NCI-H524 (cell line): Measurements from ENCODE around the gene METTL15.
A peak's percentile ranks its signal among the peaks of the same experiment; 100 is the strongest.
"Not testable (repeated sequence)": the region's sequence is repeated elsewhere in the genome, so short reads cannot be mapped to it uniquely, and the experiment has no call there.

Source experiments
- DNase-seq, 2 experiments: peaks; one replicate each; lab custom pipeline; 2025; lab: John Stamatoyannopoulos, UW

Gene METTL15

DNA sequence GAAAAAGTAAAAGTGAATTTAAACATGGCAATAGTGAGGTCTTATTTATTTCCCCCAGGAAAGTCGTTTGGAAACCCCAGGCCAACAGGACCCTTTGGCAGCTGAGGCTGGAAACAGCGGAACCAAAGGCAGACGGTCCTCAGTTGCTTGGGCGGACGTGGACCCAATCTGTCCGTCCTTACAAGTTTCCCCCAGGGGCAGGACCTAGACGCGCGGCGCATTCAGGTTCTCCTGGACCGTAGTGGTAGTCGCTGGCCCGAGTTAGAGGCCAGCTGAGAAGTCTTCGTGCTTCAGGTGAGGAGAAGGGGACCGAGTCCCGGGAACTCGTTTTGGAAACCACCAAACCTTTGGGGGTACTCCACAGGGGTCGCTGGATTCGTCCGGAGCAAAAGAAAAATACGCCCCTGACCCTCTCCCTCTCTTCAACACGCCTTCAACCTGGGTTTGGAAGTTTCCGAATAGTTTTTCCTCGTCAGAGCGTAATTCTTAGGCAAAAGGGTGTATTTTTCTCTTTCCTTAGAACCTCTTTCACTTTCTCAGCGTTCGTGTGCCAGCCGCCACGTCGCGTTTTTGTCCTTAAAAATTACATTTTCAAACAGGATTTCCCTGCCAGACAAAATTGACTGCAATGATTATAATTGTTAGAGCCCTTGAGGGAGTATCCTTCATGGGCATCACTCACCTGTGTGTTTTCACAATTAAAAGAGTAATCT lies 2.1 kb downstream of the METTL15 start:
- DNase-seq = peak; percentile 29 to 76

DNA sequence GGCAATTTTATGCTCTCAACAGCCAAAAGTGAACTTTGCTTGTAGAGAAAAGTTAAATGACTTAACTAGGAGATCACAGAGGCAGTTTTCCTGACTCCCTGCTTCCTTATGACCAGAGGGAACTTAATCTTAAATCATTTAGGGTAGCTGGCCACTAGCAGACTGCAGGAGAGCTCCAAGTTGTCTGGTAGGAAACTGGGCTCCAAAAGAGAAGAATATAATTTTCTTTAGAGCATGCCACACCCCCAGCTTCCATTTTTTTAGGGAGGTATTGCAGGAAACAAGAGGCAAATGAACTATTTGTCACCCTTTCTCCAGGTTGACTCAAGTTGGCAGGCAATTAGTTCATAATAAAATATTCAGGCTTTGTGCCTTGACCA lies 2.6 kb downstream of the METTL15 start:
- DNase-seq = no peak

DNA sequence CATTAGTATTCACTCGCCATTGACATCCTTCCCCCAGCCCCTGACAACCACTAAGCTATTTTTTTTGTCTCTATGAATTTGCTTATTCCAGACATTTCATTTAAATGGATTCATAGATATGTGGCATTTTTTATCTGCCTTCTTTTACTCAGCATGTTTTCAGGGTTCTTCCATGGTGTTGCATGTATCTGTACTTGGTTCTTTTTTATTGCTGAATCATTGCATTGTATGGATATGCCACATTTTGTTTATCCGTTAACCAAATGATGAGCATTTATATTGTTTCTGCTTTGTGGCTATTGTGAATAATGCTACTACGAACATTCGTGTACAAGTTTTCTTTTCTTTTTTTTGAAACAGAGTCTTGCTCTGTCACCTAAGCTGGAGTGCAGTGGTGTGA lies 5.9 kb downstream of the METTL15 start:
- DNase-seq = no peak

- no peak for DNase-seq
These were observed 6.5 kb downstream of the METTL15 start for GRCh38 chr11:28114731-28115130.

DNA sequence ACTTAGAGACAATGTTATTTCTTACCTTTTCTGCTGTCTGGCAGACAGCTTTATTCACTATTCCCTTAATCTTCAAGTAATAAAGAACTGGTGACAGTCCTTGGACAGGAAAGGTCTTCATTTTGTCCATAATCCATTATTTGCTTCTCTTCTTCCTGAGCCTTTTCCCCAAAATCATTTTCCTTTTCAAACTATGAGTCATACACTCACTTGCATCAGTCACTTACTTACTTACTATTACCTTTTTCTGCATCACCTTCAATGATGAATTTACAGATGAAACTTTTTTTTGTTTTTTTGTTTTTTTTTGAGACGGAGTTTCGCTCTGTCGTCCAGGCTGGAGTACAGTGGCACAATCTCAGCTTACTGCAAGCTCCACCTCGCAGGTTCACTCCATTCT lies 9.5 kb downstream of the METTL15 start:
- DNase-seq = no peak

DNA sequence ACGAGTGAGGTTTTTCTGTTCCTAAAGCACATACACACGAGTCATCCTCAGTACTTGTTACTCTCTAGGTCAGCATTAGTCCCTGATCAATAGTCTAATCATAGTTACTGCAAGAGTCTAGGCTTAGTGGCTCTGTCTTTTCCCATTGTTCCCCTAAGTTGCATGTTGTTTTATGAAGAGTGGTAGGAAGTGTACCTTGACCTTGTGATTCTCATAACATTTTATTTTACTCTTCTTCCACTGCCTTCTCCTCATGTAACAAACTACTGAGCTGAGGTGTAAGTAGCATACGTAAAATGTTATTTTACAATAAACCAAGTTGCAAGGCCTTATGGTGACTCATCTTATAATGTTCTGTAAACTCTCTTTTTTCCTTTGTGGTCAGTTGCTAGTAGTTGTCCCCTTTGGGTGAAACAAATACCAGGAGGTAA lies 15.0 kb downstream of the METTL15 start:
- no peak for DNase-seq

- no peak for DNase-seq
These were observed 24.4 kb downstream of the METTL15 start for GRCh38 chr11:28132548-28132947.

DNA sequence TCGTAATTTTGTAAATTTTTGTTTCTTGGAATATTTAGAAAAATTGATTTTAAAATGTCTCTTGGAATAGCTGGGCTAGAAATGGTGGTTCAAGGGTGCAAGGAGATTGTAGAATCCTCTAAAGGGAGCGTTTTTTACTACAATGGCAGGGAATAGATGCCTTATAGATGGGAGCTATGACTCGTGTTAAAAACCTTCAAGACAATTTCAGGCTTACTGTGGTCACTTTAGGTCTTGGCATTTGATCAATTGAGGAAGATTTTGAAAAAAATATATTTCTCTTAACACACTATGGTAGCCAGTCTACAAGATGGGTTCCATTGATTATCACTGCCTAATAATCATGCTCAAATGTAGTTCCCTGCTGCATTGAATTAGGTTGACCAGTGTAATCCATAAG lies 25.0 kb downstream of the METTL15 start:
- DNase-seq = no peak

DNA sequence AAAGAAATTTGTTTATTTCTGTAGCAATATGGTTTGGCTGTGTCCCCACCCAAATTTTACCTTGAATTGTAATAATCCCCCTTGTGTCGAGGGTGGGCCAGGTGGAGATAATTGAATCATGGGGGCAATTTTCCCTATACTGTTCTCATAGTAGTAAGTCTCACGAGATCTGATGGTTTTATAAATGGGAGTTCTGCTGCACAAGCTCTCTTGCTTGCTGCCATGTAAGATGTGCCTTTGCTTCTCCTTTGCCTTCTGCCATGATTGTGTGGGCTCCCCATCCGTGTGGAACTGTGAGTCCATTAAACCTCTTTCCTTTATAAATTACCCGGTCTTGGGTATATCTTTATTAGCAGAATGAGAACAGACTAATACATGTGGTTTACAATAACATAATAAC lies 28.0 kb downstream of the METTL15 start:
- not testable (repeated sequence) for DNase-seq

GRCh38 chr11:28137366-28137765 lies 29.2 kb downstream of the METTL15 start:
- DNase-seq = no peak

DNA sequence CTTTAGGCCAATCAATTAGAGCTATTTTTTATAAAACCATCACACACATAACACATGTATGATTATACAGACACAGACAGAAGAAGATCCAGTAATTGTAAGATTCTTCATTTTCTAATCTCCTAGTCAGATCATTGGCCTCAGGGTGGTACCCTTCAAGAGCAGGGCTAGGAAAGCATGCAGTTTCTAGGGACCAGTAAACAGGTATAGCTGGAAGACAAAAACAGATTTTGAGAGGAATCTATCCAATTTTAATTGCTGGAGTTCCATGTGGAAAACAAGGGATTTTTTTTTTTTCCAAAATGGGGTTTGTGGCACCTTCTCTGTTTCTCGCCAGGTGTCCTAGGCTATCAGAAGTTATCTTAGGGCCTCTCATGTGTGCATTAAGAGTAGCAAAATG lies 29.6 kb downstream of the METTL15 start:
- DNase-seq = no peak

DNA sequence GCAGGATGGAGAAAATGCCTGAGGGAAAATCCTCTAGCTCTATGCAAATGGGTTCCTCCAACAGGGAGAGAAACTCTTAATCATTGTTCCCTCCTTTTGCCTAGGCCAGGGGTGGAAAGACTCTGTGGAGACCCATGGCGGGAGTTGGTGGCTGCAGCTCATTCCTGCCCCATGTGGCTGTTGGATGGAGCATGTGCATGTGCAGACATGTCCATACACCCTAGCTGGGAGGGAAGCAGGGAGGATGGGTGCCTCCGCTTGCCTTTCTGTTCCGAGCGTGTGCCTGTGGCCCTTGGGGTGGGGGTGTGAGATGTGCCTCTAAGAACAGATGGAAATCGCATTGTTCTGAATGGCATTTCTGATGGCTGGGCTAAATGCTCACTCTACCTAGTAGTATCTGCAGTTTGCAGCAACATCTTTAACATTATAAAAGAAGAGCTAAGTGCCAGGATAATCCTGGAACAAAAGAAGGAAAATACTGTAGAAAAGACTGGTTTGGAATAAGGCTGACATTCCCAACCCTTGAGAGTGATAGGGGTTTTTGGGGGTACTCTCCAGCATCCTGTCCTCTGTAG lies 31.7 kb downstream of the METTL15 start:
- DNase-seq = no peak

GRCh38 chr11:28140689-28141455 lies 32.7 kb downstream of the METTL15 start:
- DNase-seq = no peak

GRCh38 chr11:28142724-28143123 lies 34.5 kb downstream of the METTL15 start:
- DNase-seq = no peak

- no peak for DNase-seq
These were observed 36.6 kb downstream of the METTL15 start for GRCh38 chr11:28144808-28145207.

GRCh38 chr11:28146123-28146751 lies 38.0 kb downstream of the METTL15 start:
- DNase-seq = no peak

GRCh38 chr11:28152743-28153142 lies 44.6 kb downstream of the METTL15 start:
- no peak for DNase-seq

DNA sequence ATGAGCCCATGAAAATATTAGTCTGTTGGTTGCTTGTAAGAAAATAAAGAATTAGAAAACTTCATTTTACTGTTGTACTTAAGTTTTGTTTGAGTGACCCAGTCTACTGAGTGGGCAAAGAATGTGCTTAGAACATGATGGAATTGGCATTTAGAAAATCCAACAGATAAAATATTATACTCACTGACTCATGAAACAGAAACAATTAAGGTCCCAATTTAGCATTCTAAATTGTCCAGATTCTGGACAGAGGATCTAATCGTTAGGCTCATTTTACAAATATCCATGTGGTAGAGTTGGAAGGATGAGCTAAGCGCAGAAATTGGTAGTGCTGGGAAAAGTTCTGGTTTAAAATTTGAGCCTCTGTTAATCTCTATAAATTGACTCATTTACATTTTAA lies 45.4 kb downstream of the METTL15 start:
- no peak for DNase-seq

DNA sequence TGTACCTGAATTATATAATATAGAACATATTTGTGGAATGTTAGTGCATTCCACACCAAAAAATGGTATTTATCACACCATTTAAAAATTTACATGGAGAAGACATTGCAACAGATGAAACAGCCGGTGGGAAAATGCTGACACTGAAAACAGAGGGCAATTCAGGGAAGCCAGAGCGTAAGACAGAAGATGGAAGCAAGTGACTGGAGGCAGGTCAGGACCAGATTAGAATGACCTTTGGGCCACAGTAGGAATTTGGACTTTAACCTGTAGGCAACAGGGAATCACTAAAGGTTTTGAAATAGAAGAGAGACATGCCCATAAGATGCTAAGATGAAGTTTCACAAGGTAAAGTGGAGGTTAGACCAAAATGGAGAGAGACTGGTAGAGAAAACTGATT lies 60.5 kb downstream of the METTL15 start:
- DNase-seq = no peak

GRCh38 chr11:28169816-28170215 lies 61.6 kb downstream of the METTL15 start:
- DNase-seq = no peak

- no peak for DNase-seq
These were observed 62.6 kb downstream of the METTL15 start for GRCh38 chr11:28170759-28171158.

DNA sequence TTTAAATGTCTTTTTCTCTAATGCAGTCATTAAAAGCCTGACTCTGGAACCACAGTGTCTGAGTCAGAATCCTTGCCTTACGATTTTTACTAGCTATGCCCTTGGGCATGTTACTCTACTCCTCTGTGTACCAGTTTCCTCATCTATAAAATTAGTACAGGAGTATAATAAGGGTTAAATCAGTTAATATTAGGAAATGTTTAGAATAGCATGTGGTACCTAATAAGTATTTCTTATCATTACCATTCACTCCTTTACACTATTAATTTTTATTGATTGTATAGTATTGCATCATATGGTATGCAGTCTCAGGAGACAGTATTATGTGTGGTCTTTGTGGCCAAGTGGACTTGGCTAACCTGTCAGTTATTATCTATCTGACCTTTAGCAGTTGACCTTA lies 68.2 kb downstream of the METTL15 start:
- DNase-seq = no peak

DNA sequence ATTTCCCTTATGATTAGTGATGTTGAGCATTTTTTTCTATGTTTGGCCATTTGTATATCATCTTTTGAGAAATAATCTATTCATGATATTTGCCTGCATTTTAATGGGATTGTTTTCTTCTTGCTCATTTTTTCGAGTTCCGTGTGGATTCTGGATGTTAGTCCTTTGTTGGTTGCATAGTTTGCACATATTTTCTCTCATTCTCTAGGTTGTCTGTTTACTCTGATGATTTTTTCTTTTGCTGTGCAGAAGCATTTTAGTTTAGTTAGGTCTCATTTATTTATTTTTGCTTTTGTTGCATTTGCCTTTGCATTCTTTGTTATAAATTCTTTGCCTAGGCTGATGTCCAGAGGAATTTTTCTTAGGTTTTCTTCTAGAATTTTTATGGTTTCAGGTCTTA lies 87.3 kb downstream of the METTL15 start:
- DNase-seq = no peak
